Breast epithelium (tissue), 4 donors: Measurements from ENCODE around the gene CDH13. TPM values are rescaled to one million over a fixed set of nuclear protein-coding genes. Genes with fewer than 3 reads are reported as not detected.

Experiments
- DNase-seq, 2 donors: peaks; one replicate each; pipeline ENCODE4 v3.0.0-alpha.2; 2019; ENCODE audit warnings: low spot score in 2 of 2
- H3K27ac ChIP-seq, 2 donors: fragments of 200-600 bp; sonication (generic) in 1 of 2; one replicate each; pipeline ENCODE4 v1.5.1; 2016 to 2019; ENCODE audit warnings: mild to moderate bottlenecking in 1 of 2
- H3K27me3 ChIP-seq, 2 donors: fragments of 200-600 bp; sonication (generic) in 1 of 2; one replicate each; pipeline versions ENCODE4 v1.5.1 to v1.6.0; 2017 to 2019; ENCODE audit warnings: control low read depth in 1 of 2, mild to moderate bottlenecking in 1 of 2
- H3K36me3 ChIP-seq: fragments of 200-600 bp; one replicate; pipeline ENCODE4 v1.5.1; 2019
- H3K4me1 ChIP-seq, 2 donors: fragments of 200-600 bp; sonication (generic); one replicate each; pipeline ENCODE4 v1.5.1; 2016 to 2019; ENCODE audit warnings: control low read depth in 1 of 2
- H3K4me3 ChIP-seq, 3 donors: fragments of 200-600 bp; sonication (generic); 1 replicate in 2 of 3; 2 replicates in 1 of 3; pipeline ENCODE4 v1.5.1; 2016 to 2019; ENCODE audit warnings: mild to moderate bottlenecking in 3 of 3, moderate library complexity in 2 of 3
- H3K9me3 ChIP-seq, 2 donors: fragments of 200-600 bp; sonication (generic) in 1 of 2; one replicate each; pipeline ENCODE4 v1.5.1; 2016 to 2019; ENCODE audit warnings: control low read depth in 1 of 2
- POLR2A ChIP-seq: fragments of 450-650 bp; IDR thresholded peaks from one replicate; pipeline ENCODE4 v1.6.1; 2016; ENCODE audit warnings: antibody characterized with exemption, mild to moderate bottlenecking, moderate library complexity
- POLR2AphosphoS5 ChIP-seq, 3 donors: sonication (generic); formaldehyde crosslinking; IDR thresholded peaks; one replicate each; pipeline ENCODE4 v1.6.1; 2017; ENCODE audit warnings: antibody characterized with exemption in 3 of 3
- intact Hi-C: fragments of 100-400 bp; cut with DNase I; formaldehyde crosslinking; loops from one replicate; pipeline ENCODE4 v1.15.1; 2023; ENCODE audit warnings: low total_unique reads
- total RNA-seq, 3 donors: library from RNA; depleted of rRNA; stranded (reverse); fragments of >200 nt; gene quantifications; one replicate each; pipeline ENCODE4 v1.1.0, GENCODE V29; 2016
- TF ChIP-seq, protein P1 (sequence below), 3 donors: fragments of 450-650 bp; IDR thresholded peaks; one replicate each; pipeline ENCODE4 v1.5.1; 2016 to 2017; ENCODE audit warnings: antibody characterized with exemption in 3 of 3, mild to moderate bottlenecking in 3 of 3, moderate library complexity in 3 of 3

The CDH13 gene
- total RNA-seq, 3 donors from 2014 or later: 6.0 to 13.1 (median 11.5) TPM

DNA sequence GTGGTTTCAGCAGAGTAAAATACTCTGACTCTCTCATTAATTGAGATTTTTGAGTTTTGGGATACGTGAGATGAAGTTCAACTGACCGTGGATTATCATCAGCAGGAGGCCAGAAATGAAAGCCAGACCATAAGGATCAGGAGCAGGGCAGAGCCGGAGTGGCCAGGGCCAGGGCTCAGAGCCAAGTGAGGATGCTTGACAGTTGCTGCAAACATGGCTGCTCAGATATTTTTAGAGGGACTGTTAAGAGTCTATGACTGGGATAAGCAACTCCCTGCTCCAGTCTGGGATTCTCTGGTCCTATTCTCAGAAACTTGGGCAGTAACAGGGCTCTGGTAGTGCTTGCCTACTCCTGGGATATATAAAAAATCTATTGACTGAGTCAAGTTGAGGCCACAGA lies 17.6 kb upstream of the CDH13 start:
- no peaks in the 10 kb centered on the region for H3K4me1 ChIP-seq
- DNase-seq: no peak
- no peaks in the 10 kb centered on the region for H3K36me3 ChIP-seq
- H3K9me3 ChIP-seq: no peaks in the 10 kb centered on the region
- H3K4me3 ChIP-seq: no peak overlapping the region
- TF ChIP-seq POLR2AphosphoS5 (IDR thresholded peaks at IDR 0.05): no peak
- no peaks in the 10 kb centered on the region for H3K27me3 ChIP-seq
- H3K27ac ChIP-seq: no peak overlapping the region
- intact Hi-C loops: no loop called here

DNA sequence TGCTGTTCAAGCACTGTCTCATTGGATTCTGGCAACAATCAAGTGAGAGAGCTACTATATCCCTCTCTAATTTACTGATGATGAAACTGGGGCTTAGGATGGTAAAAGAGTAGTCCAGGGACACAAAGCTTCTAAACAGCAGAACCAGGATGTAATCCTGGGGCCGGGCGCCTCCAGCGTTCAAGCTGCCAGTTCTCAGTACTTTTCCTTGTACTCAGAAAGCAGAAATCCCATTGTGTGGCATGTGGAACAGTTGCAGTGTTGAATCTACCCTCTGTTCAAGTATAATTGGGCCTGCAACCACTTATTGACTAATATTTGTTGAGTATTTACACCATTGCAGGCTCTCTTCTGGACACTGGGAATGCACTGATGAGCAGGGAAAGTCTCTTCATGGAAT lies 14.5 kb upstream of the CDH13 start:
- Histone ChIP-seq H3K36me3 (no peaks in the 10 kb centered on the region), H3K4me1 (no peaks in the 10 kb centered on the region), H3K9me3 (no peaks in the 10 kb centered on the region), H3K4me3 (no peak overlapping the region), H3K27me3 (no peaks in the 10 kb centered on the region), H3K27ac (no peak overlapping the region)
- intact Hi-C loops: no loop called here
- no peak for DNase-seq
- TF ChIP-seq, protein P1, sequence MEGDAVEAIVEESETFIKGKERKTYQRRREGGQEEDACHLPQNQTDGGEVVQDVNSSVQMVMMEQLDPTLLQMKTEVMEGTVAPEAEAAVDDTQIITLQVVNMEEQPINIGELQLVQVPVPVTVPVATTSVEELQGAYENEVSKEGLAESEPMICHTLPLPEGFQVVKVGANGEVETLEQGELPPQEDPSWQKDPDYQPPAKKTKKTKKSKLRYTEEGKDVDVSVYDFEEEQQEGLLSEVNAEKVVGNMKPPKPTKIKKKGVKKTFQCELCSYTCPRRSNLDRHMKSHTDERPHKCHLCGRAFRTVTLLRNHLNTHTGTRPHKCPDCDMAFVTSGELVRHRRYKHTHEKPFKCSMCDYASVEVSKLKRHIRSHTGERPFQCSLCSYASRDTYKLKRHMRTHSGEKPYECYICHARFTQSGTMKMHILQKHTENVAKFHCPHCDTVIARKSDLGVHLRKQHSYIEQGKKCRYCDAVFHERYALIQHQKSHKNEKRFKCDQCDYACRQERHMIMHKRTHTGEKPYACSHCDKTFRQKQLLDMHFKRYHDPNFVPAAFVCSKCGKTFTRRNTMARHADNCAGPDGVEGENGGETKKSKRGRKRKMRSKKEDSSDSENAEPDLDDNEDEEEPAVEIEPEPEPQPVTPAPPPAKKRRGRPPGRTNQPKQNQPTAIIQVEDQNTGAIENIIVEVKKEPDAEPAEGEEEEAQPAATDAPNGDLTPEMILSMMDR (IDR thresholded peaks at IDR 0.05): no peak
- TF ChIP-seq POLR2A (no peak), POLR2AphosphoS5 (IDR thresholded peaks at IDR 0.05) (no peak)

DNA sequence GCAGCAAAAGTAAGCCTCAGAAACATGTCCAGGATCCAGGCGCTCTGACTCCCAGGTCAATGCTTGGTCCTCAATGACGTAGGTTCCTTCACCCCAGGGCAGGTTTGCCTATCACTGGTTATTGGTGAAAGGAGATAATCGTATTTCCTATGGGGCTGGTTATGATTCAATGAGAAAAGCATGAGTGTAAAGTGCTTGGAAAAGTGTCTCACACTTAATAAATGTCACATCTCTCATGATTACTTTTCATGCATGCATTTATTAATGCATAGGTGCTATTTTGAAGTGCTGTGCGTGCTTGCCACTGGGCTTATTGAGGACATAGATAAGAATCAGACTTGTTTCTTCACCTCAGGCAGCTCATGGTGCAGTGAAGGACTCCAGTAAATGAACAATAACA lies 10.4 kb upstream of the CDH13 start:
- Histone ChIP-seq H3K27me3 (no peaks in the 10 kb centered on the region), H3K4me1 (no peaks in the 10 kb centered on the region), H3K4me3 (no peak overlapping the region), H3K9me3 (no peaks in the 10 kb centered on the region), H3K36me3 (no peaks in the 10 kb centered on the region), H3K27ac (no peak overlapping the region)
- no peak for DNase-seq
- intact Hi-C loops: no loop called here
- TF ChIP-seq POLR2AphosphoS5 (IDR thresholded peaks at IDR 0.05) (no peak), POLR2A (no peak)
- TF ChIP-seq, protein P1 (IDR thresholded peaks at IDR 0.05): no peak

DNA sequence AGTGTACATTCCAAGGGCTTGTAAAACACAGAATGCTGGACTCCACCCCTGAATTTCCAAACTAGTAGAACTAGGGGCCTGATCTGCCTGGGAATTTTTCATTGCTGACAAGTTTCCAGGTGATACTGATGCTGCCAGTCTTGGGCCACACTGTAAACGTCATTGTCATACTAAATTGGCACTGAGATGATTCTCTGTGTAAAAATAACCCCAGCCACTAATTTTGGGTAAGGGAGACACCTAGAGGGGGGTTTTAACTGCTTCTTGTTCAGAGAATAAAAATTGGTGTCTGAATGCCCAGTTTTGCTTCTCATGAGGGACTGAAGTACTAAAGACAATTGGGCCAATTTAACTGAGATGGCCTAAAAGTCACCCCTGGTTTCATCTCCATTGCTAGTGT lies 5.0 kb upstream of the CDH13 start:
- H3K27ac ChIP-seq: no peak overlapping the region
- peaks cover 0 to 16% of the 10 kb centered on the region in 2 donors for H3K27me3 ChIP-seq
- TF ChIP-seq, protein P1 (IDR thresholded peaks at IDR 0.05): no peak
- TF ChIP-seq POLR2A (no peak), POLR2AphosphoS5 (IDR thresholded peaks at IDR 0.05) (no peak)
- intact Hi-C loops: no loop called here
- DNase-seq: no peak
- no peak overlapping the region for H3K4me3 ChIP-seq
- no peaks in the 10 kb centered on the region for H3K36me3 ChIP-seq
- no peaks in the 10 kb centered on the region for H3K9me3 ChIP-seq
- H3K4me1 ChIP-seq: no peaks in the 10 kb centered on the region

DNA sequence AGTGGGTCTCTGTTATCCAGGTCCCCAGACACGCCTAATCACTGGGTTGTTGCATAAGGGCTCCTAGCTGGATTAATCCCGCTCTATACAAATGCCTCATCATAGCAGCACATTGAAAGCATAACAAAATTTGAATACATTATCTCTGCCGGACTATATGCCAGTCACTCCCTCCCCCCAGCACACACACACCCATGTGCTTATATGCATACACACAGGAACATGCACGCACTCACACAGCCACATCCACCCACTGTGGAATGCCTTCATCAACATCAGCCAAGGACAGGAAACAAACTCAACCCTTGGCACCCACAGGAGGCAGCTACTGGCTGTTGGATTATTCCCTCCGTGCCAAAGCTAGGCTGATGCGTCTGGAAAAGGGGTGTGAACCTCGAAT lies 3.5 kb upstream of the CDH13 start:
- H3K36me3 ChIP-seq: no peaks in the 10 kb centered on the region

DNA sequence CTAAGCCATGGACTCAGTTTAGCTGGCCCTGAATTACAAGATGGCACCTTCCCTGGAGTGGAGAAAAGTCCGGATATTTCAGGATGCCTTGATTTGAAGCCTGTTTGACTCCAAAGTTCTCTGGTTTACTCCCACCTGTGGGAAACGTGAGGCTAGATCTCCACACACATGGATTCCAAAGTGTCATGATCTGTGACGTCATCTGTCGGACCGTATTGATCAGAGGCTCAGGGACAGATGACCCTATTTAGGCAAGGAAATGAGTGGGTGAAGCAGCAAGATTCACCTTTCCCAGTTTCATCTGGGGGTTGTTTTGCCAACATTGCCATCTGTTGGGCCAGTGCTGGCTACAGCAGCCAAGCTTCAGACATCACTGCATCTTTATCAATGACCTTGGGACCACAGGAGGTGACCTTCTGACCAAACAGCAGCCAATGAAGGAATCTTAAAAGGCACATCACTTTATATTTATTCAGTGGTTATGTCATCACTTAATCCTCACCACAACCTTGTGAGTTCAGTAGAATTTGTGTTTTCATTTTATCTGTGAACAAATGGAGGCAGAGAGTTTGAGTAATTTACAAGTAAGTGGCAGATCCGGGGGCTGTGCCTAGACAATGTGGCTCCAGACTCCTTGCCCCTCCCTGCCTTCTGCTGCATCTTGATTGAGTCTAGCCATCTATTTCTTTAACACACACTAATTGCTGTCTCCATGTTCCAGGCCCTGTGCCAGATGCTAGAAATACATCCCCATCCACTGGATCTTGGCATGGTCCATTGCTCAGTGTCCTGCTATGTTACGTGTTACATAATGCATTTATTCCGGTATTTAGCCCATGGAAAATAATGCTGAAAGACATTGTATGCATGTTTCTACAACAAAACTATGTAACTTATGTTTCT lies 1.5 kb upstream of the CDH13 start:
- Histone ChIP-seq H3K4me3 (no peak overlapping the region), H3K4me1 (no peaks in the 10 kb centered on the region), H3K27ac (no peak overlapping the region), H3K27me3 (peaks cover 0 to 42% of the 10 kb centered on the region in 2 donors), H3K36me3 (no peaks in the 10 kb centered on the region), H3K9me3 (no peaks in the 10 kb centered on the region)
- DNase-seq: no peak
- intact Hi-C loops: no loop called here
- TF ChIP-seq POLR2A (no peak), POLR2AphosphoS5 (IDR thresholded peaks at IDR 0.05) (no peak)
- TF ChIP-seq, protein P1 (IDR thresholded peaks at IDR 0.05): no peak

More for the DNA sequence above, 3.5 kb upstream of the CDH13 start:
- intact Hi-C loops: no loop called here
- no peak for TF ChIP-seq POLR2AphosphoS5 (IDR thresholded peaks at IDR 0.05)
- H3K27me3 ChIP-seq: peaks cover 0 to 31% of the 10 kb centered on the region in 2 donors
- H3K4me1 ChIP-seq: no peaks in the 10 kb centered on the region
- no peak for DNase-seq
- H3K27ac ChIP-seq: no peak overlapping the region
- H3K9me3 ChIP-seq: no peaks in the 10 kb centered on the region
- no peak overlapping the region for H3K4me3 ChIP-seq
